Neural cell (in vitro differentiated cells): ENCODE results near the gene C7orf25.

Experiments used
- EP300 ChIP-seq: fragments of 450-650 bp; conservative IDR thresholded peaks from 2 replicates; pipeline ENCODE4 v1.6.1; 2014; ENCODE audit warnings: antibody characterized with exemption, mild to moderate bottlenecking, moderate library complexity; ENCODE audit not compliant: poor library complexity, severe bottlenecking
- POLR2AphosphoS5 ChIP-seq: IDR thresholded peaks from 2 replicates; pipeline ENCODE4 v1.6.1; 2012
- REST ChIP-seq: IDR thresholded peaks from 2 replicates; pipeline ENCODE4 v1.6.1; 2012; ENCODE audit warnings: borderline replicate concordance
- TAF1 ChIP-seq: IDR thresholded peaks from 2 replicates; pipeline ENCODE4 v1.6.1; 2012; ENCODE audit warnings: low read depth
- TF ChIP-seq, protein P1 (sequence below): fragments of 450-650 bp; IDR thresholded peaks from 2 replicates; pipeline ENCODE4 v1.5.1; 2014; ENCODE audit warnings: antibody characterized with exemption, mild to moderate bottlenecking, moderate library complexity; ENCODE audit not compliant: poor library complexity, severe bottlenecking

- TF ChIP-seq, protein P1, sequence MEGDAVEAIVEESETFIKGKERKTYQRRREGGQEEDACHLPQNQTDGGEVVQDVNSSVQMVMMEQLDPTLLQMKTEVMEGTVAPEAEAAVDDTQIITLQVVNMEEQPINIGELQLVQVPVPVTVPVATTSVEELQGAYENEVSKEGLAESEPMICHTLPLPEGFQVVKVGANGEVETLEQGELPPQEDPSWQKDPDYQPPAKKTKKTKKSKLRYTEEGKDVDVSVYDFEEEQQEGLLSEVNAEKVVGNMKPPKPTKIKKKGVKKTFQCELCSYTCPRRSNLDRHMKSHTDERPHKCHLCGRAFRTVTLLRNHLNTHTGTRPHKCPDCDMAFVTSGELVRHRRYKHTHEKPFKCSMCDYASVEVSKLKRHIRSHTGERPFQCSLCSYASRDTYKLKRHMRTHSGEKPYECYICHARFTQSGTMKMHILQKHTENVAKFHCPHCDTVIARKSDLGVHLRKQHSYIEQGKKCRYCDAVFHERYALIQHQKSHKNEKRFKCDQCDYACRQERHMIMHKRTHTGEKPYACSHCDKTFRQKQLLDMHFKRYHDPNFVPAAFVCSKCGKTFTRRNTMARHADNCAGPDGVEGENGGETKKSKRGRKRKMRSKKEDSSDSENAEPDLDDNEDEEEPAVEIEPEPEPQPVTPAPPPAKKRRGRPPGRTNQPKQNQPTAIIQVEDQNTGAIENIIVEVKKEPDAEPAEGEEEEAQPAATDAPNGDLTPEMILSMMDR: no peak
- no peak for TF ChIP-seq REST
- no peak for TF ChIP-seq TAF1
- TF ChIP-seq POLR2AphosphoS5: no peak
- no peak for TF ChIP-seq EP300
Observed at GRCh38 chr7:42932811-42933591, 21.1 kb upstream of the C7orf25 start.
